IPS-18a (cell line): ENCODE results near the gene CRHR1.

Experiments used
- H3K27ac ChIP-seq: one replicate; pipeline ENCODE4 v1.5.1; 2013; ENCODE audit warnings: low read length
- H3K27me3 ChIP-seq: one replicate; pipeline ENCODE4 v1.6.1; 2013; ENCODE audit warnings: mild to moderate bottlenecking, low read length; ENCODE audit not compliant: control insufficient read depth, insufficient read depth
- H3K36me3 ChIP-seq: one replicate; pipeline ENCODE4 v1.6.1; 2013; ENCODE audit warnings: low read depth, low read length; ENCODE audit not compliant: control insufficient read depth
- H3K4me1 ChIP-seq: one replicate; pipeline ENCODE4 v1.6.1; 2013; ENCODE audit warnings: low read depth, low read length; ENCODE audit not compliant: control insufficient read depth
- H3K4me3 ChIP-seq: one replicate; pipeline ENCODE4 v1.5.1; 2013; ENCODE audit warnings: low read length
- H3K9ac ChIP-seq: one replicate; pipeline ENCODE4 v1.6.1; 2013; ENCODE audit warnings: mild to moderate bottlenecking, low read length, moderate library complexity
- H3K9me3 ChIP-seq: one replicate; pipeline ENCODE4 v1.6.1; 2013; ENCODE audit warnings: low read depth, low read length; ENCODE audit not compliant: control insufficient read depth

The CRHR1 gene

GRCh38 chr17:45828582-45829133 is 44.5 kb downstream of the CRHR1 start:
- Histone ChIP-seq H3K27ac (no peak overlapping the region), H3K4me1 (no peaks in the 10 kb centered on the region), H3K4me3 (no peak overlapping the region), H3K9ac (no peak overlapping the region), H3K27me3 (no peaks in the 10 kb centered on the region), H3K9me3 (no peaks in the 10 kb centered on the region), H3K36me3 (no peaks in the 10 kb centered on the region)

GRCh38 chr17:45833920-45834319 is 49.8 kb downstream of the CRHR1 start:
- no peaks in the 10 kb centered on the region for H3K4me1 ChIP-seq
- no peaks in the 10 kb centered on the region for H3K36me3 ChIP-seq
- no peak overlapping the region for H3K4me3 ChIP-seq
- H3K27me3 ChIP-seq, result no peaks in the 10 kb centered on the region
- no peaks in the 10 kb centered on the region for H3K9me3 ChIP-seq
- H3K9ac ChIP-seq, result no peak overlapping the region
- no peak overlapping the region for H3K27ac ChIP-seq

GRCh38 chr17:45834471-45835396 is 50.6 kb downstream of the CRHR1 start:
- Histone ChIP-seq H3K4me1 (no peaks in the 10 kb centered on the region), H3K27ac (no peak overlapping the region), H3K36me3 (no peaks in the 10 kb centered on the region), H3K4me3 (no peak overlapping the region), H3K9ac (no peak overlapping the region), H3K9me3 (no peaks in the 10 kb centered on the region), H3K27me3 (no peaks in the 10 kb centered on the region)

- no peaks in the 10 kb centered on the region for H3K27me3 ChIP-seq
These were observed 51.4 kb downstream of the CRHR1 start for GRCh38 chr17:45835481-45835880.

GRCh38 chr17:45836047-45837044 is 52.2 kb downstream of the CRHR1 start:
- no peaks in the 10 kb centered on the region for H3K36me3 ChIP-seq
- no peak overlapping the region for H3K9ac ChIP-seq
- no peak overlapping the region for H3K27ac ChIP-seq
- no peaks in the 10 kb centered on the region for H3K4me1 ChIP-seq
- H3K27me3 ChIP-seq, result no peaks in the 10 kb centered on the region
- H3K9me3 ChIP-seq, result no peaks in the 10 kb centered on the region
- H3K4me3 ChIP-seq, result no peak overlapping the region

More at GRCh38 chr17:45835481-45835880, 51.4 kb downstream of the CRHR1 start:
- Histone ChIP-seq H3K9me3 (no peaks in the 10 kb centered on the region), H3K9ac (no peak overlapping the region), H3K27ac (no peak overlapping the region), H3K36me3 (no peaks in the 10 kb centered on the region), H3K4me1 (no peaks in the 10 kb centered on the region), H3K4me3 (no peak overlapping the region)

GRCh38 chr17:45837187-45837586 is 53.1 kb downstream of the CRHR1 start:
- no peak overlapping the region for H3K4me3 ChIP-seq
- H3K36me3 ChIP-seq, result no peaks in the 10 kb centered on the region
- H3K9ac ChIP-seq, result no peak overlapping the region
- no peaks in the 10 kb centered on the region for H3K9me3 ChIP-seq
- H3K4me1 ChIP-seq, result no peaks in the 10 kb centered on the region
- no peak overlapping the region for H3K27ac ChIP-seq
- no peaks in the 10 kb centered on the region for H3K27me3 ChIP-seq

GRCh38 chr17:45837603-45838002 is 53.5 kb downstream of the CRHR1 start:
- H3K27me3 ChIP-seq, result no peaks in the 10 kb centered on the region
- no peak overlapping the region for H3K27ac ChIP-seq

GRCh38 chr17:45838751-45839295 is 54.7 kb downstream of the CRHR1 start:
- Histone ChIP-seq H3K36me3 (no peaks in the 10 kb centered on the region), H3K9me3 (no peaks in the 10 kb centered on the region), H3K4me3 (no peak overlapping the region), H3K27me3 (no peaks in the 10 kb centered on the region), H3K27ac (no peak overlapping the region), H3K9ac (no peak overlapping the region), H3K4me1 (no peaks in the 10 kb centered on the region)

More at GRCh38 chr17:45837603-45838002, 53.5 kb downstream of the CRHR1 start:
- Histone ChIP-seq H3K9ac (no peak overlapping the region), H3K9me3 (no peaks in the 10 kb centered on the region), H3K36me3 (no peaks in the 10 kb centered on the region), H3K4me1 (no peaks in the 10 kb centered on the region), H3K4me3 (no peak overlapping the region)

GRCh38 chr17:45839442-45839841 is 55.3 kb downstream of the CRHR1 start:
- H3K4me3 ChIP-seq, result no peak overlapping the region
- no peak overlapping the region for H3K9ac ChIP-seq
- no peak overlapping the region for H3K27ac ChIP-seq
- H3K27me3 ChIP-seq, result no peaks in the 10 kb centered on the region
- no peaks in the 10 kb centered on the region for H3K36me3 ChIP-seq
- no peaks in the 10 kb centered on the region for H3K9me3 ChIP-seq
- H3K4me1 ChIP-seq, result no peaks in the 10 kb centered on the region

GRCh38 chr17:45841186-45841585 is 57.1 kb downstream of the CRHR1 start:
- Histone ChIP-seq H3K4me3 (no peak overlapping the region), H3K4me1 (no peaks in the 10 kb centered on the region), H3K36me3 (no peaks in the 10 kb centered on the region), H3K9me3 (no peaks in the 10 kb centered on the region), H3K27ac (no peak overlapping the region), H3K27me3 (no peaks in the 10 kb centered on the region), H3K9ac (no peak overlapping the region)
